ENCODE measurements around the gene MYO7B.

GRCh38 chr2:127651381-127651809, 115.9 kb downstream of the MYO7B start:
- no peak for TF ChIP-seq CTCF (IDR thresholded peaks at IDR 0.05; ENCODE audit: low read length)
- no peak for TF ChIP-seq EZH2 (optimal IDR thresholded peaks at IDR 0.05; ENCODE audit: low read depth, low read length)
- no peak for TF ChIP-seq EZH2phosphoT487 (IDR thresholded peaks at IDR 0.05; ENCODE audit: low read length)
